T-helper 22 cell (primary cell): ENCODE results near the gene TMEM14C.
"Not testable (repeated sequence)": the region's sequence is repeated elsewhere in the genome, so short reads cannot be mapped to it uniquely, and the experiment has no call there.

Experiments
- DNase-seq: peaks from one replicate; pipeline ENCODE4 v3.0.0-alpha.2; 2020; ENCODE audit warnings: low read depth

Gene TMEM14C

GRCh38 chr6:10720960-10721849 lies 1.7 kb upstream of the TMEM14C start:
- peak; percentile 16 for DNase-seq

GRCh38 chr6:10721850-10722569 lies 860 bp upstream of the TMEM14C start:
- DNase-seq: no peak

- DNase-seq: no peak
These were observed 375 bp upstream of the TMEM14C start for GRCh38 chr6:10722570-10722819.

DNA sequence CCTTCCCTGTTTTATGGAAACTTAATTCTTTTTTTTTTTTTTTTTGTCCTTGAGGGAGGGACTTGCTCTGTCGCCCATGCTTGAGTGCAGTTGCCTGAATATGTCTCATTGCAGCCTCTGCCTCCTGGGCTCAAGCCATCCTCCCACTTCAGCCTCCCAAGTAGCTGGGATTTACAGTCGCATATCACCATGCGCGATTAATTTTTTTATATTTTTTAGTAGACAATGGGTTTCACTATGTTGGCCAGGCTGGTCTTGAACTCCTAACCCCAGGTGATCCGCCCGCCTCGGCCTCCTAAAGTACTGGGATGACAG lies 654 bp downstream of the TMEM14C start:
- no peak for DNase-seq

- no peak for DNase-seq
These were observed 2.2 kb downstream of the TMEM14C start for GRCh38 chr6:10725044-10725443.

DNA sequence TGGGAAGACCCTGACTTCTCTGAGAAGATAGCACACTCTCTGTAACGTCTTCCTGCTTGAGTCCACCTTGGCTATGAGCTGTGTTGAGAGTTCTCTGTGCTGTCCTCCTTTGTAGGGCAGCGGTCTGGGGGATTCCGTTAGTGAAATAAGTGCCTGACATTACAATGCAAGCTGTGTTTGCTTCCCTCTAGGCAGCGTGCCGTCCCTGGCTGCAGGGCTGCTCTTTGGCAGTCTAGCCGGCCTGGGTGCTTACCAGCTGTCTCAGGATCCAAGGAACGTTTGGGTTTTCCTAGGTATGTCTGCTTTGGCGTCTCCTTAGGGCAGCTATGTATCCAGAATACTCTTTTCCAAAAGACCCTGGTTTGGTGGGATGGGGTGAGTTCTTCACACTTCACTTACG lies 2.8 kb downstream of the TMEM14C start:
- no peak for DNase-seq

GRCh38 chr6:10730254-10730653 lies 7.4 kb downstream of the TMEM14C start:
- DNase-seq: no peak

DNA sequence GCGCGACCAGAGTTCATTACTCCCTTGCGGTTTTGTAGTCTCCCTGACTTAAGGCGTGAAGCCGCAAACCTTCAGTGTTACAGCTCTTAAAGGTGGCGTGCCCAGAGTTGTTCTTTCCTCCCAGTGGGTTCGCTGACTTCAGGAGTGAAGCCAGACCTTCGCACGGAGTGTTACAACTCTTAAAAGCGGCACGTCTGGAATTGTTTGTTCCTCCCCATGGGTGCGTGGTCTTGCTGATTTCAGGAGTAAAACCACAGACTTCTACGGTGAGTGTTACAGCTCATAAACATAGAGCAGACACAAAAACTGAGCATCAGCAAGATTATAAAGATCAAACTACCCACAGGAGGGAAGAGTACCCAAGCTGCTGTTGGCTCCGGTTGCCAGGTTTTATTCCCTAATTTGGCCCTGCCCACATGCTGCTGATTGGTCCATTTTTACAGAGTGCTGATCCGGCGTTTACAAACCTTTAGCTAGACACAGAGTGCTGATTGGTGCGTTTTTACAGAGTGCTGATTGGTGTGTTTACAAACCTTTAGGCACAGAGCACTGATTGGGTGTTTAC lies 10.4 kb downstream of the TMEM14C start:
- no peak for DNase-seq

DNA sequence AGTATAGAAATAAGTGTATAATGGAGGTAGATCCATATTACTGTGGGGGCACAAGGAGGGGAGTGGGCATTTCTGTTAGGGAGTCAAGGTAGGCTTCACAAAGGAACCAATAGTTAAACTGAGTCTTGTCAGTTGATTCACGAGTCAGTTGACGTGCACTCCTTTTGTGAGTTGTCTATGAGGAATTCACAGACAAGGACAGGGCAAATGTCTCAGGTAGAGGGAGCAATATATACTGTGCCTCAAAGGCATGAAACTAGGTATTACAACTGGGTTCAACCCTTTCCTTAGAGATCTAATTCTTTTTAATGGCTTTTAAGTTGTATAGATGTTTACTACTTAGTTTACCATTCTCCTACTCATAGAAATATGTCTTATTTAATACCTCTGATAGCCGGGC lies 11.0 kb downstream of the TMEM14C start:
- no peak for DNase-seq

GRCh38 chr6:10736731-10737130 lies 13.9 kb downstream of the TMEM14C start:
- DNase-seq: no peak

DNA sequence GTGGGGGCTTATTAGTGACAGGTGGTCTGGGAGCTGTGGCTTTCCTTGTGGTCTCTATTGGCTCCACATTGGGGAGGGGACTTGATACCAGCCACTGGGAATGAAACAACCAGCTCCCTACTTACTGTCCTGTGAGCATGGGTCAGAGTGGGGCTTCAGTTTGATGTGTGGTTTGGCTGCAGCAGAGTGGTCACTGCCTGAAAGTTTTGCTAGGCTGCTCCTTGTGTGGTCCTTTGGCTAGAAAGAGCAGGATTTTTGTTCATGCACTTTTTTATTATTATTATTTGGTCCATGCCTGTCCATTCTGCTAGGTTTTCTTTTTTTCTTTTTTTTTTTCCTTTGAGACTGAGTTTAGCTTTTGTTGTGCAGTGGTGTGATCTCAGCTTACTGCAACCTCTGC lies 17.2 kb downstream of the TMEM14C start:
- DNase-seq: no peak

DNA sequence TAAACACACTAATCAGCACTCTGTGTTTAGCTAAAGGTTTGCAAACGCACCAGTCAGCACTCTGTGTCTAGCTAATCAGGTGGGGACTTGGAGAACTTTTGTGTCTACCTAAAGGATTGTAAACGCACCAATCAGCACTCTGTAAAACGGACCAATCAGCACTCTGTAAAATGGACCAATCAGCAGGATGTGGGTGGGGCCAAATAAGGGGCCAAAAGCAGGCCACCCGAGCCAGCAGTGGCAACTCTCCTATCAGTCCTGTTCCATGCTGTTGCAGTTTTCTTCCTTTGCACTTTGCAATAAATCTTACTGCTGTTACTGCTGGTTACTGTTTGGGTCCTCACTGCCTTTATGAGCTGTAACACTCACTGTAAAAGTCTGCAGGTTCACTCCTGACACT lies 18.8 kb downstream of the TMEM14C start:
- DNase-seq: not testable (repeated sequence)

- DNase-seq: no peak
These were observed 19.4 kb downstream of the TMEM14C start for GRCh38 chr6:10742251-10742650.

GRCh38 chr6:10743515-10743914 lies 20.6 kb downstream of the TMEM14C start:
- DNase-seq: no peak

DNA sequence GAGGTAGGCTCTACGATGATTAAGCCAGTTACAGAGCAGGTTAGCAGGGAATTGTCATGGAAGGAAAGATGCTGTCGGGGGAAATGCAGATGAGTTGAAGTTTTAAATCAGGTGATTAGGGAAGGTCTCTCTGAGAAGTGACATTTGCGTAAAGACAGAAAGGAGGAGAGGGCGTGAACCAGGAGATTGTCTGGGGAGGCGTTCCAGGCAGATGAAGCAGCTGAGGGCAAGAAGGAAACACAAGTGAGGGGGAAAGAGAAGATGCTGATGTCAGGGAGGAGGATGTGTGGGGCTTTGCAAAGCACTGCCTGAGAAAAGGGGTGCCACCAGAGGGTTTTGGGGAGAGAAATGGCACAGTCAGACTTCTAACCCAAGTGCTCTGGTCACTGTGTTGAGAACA lies 22.2 kb downstream of the TMEM14C start:
- no peak for DNase-seq

DNA sequence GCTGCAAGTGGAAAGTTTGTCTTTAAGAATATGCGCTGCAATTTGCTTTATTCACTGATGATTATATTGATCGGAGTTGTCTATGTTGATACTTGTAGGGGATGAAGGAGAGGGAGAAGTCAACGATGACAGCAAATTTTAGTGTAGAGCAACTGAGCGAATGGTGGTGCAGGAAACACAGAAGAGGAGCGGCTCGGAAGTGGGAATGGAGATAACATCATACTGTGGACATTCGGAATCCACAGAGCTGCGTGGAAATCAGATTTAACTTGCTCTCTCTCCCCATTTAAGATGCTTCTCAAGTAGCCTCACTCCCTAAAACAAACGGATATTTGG lies 24.0 kb downstream of the TMEM14C start:
- no peak for DNase-seq

GRCh38 chr6:10747251-10747972 lies 24.5 kb downstream of the TMEM14C start, which contains the start of gene TMEM14B:
Gene TMEM14B (plus strand): TSS chr6:10747805. CDS start chr6:10749246, 1,441 bp downstream.
- DNase-seq: peak; percentile 97

DNA sequence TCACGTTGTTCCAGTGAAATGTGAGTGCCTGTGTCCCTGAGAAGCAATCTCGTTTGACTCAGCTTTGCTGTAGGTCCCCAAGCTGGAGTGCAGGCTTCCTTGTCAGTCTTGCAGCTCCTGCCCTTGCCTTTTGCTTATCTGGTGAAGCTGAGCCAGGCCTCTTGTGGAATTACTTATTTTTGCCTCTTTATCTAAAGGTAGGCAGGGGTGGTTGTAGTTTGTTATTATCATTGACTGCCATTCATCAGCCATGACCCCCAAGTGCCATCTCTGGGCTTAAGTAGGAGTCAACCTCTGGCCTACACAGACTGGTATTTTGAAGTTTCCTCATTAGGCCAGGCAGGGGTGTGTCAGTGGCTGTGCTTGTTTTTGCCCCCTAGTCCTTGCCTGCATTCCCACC lies 26.9 kb downstream of the TMEM14C start:
- no peak for DNase-seq

DNA sequence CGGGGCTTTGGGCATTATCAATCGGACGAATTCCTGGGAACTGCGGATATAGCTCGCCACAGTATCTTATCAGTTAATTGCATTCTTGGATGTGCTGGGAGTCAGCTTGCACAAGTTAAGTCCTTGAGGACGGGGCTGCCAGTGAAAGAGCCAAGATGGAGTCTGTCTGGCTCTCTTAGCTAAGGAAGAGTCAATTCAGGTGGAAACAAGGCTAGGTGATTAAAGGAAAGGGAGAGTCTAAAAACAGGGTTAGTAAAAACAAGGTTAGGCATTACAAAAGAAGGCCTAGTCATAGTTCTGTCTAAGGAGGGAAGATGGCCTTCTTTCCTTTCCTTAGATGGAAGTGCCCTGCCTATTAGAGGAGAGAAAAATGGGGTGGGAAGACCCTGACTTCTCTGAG lies 27.7 kb downstream of the TMEM14C start:
- DNase-seq: not testable (repeated sequence)

- not testable (repeated sequence) for DNase-seq
These were observed 28.9 kb downstream of the TMEM14C start for GRCh38 chr6:10751757-10752156.

DNA sequence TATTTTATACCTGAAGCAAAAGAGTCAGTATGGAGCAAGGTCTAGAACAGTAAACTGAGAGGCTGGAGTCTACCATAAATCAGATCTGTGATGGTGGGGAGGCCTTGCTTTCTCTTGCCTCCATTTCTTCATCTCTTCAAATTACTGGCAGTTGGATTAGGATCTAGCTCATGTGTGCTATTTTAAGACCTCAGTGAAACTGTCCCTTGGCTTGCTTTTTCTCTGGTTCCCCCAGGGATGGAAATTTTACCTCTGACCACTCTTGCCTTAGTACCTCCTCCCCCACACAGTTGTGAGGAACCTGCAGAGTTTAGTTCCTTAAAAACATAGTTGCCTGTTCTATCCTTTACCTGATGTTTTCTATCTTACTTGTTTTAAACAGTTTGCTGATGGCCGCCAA lies 33.2 kb downstream of the TMEM14C start:
- DNase-seq: no peak

- DNase-seq: no peak
These were observed 36.5 kb downstream of the TMEM14C start for GRCh38 chr6:10759312-10759839.

- DNase-seq: no peak
These were observed 37.0 kb downstream of the TMEM14C start for GRCh38 chr6:10759884-10760329.
